ENCODE data around the gene LARGE1. TPM values are rescaled to one million over a fixed set of nuclear protein-coding genes. Genes with fewer than 3 reads are reported as not detected.

The LARGE1 gene
- polyA plus RNA-seq, 5 donors = 25.2 to 39.4 (median 31.5) TPM

GRCh38 chr22:33887173-33887572, 33.1 kb downstream of the LARGE1 start:
- DNase-seq = no peak

GRCh38 chr22:33886696-33887095, 33.6 kb downstream of the LARGE1 start:
- no peak for DNase-seq

- DNase-seq = no peak
Observed at GRCh38 chr22:33884829-33885228, 35.4 kb downstream of the LARGE1 start.

GRCh38 chr22:33883961-33884808, 36.1 kb downstream of the LARGE1 start:
- DNase-seq = no peak

- no peak for DNase-seq
Observed at GRCh38 chr22:33883561-33883960, 36.7 kb downstream of the LARGE1 start.

- no peak for DNase-seq
Observed at GRCh38 chr22:33882991-33883390, 37.3 kb downstream of the LARGE1 start.

- no peak for DNase-seq
Observed at GRCh38 chr22:33880986-33881385, 39.3 kb downstream of the LARGE1 start.

- DNase-seq = no peak
Observed at GRCh38 chr22:33879796-33880195, 40.5 kb downstream of the LARGE1 start.

GRCh38 chr22:33875316-33875715, 45.0 kb downstream of the LARGE1 start:
- DNase-seq = no peak

- DNase-seq = no peak
Observed at GRCh38 chr22:33874206-33874605, 46.1 kb downstream of the LARGE1 start.

GRCh38 chr22:33873666-33874065, 46.6 kb downstream of the LARGE1 start:
- DNase-seq = no peak

GRCh38 chr22:33873186-33873585, 47.1 kb downstream of the LARGE1 start:
- DNase-seq = no peak

- DNase-seq = no peak
Observed at GRCh38 chr22:33871935-33872334, 48.3 kb downstream of the LARGE1 start.

- DNase-seq = no peak
Observed at GRCh38 chr22:33869946-33870345, 50.3 kb downstream of the LARGE1 start.

- DNase-seq = no peak
Observed at GRCh38 chr22:33867971-33868370, 52.3 kb downstream of the LARGE1 start.

- no peak for DNase-seq
Observed at GRCh38 chr22:33867118-33867866, 53.0 kb downstream of the LARGE1 start.

- no peak for DNase-seq
Observed at GRCh38 chr22:33866511-33866910, 53.8 kb downstream of the LARGE1 start.

GRCh38 chr22:33865996-33866395, 54.3 kb downstream of the LARGE1 start:
- DNase-seq = no peak

- DNase-seq = no peak
Observed at GRCh38 chr22:33865248-33865647, 55.0 kb downstream of the LARGE1 start.

GRCh38 chr22:33864723-33865130, 55.5 kb downstream of the LARGE1 start:
- no peak for DNase-seq

- DNase-seq = no peak
Observed at GRCh38 chr22:33861216-33861875, 58.9 kb downstream of the LARGE1 start.

GRCh38 chr22:33860386-33860785, 59.9 kb downstream of the LARGE1 start:
- no peak for DNase-seq

- DNase-seq = no peak
Observed at GRCh38 chr22:33859311-33859710, 61.0 kb downstream of the LARGE1 start.

Data from right lung (tissue), 5 donors.